Loucy (cell line): ENCODE measurements around the gene ARID1B.

Experiments used
- H2AFZ ChIP-seq: fragments of 200-600 bp; sonication (generic); 2 replicates; pipeline ENCODE4 v1.6.0; 2016; ENCODE audit warnings: antibody characterized with exemption, mild to moderate bottlenecking, low read length, moderate library complexity
- H3F3A ChIP-seq: fragments of 200-600 bp; 2 replicates; pipeline ENCODE4 v1.6.0; 2016; ENCODE audit warnings: antibody characterized with exemption, low read depth, mild to moderate bottlenecking
- H3K27me3 ChIP-seq: fragments of 200-600 bp; sonication (generic); 2 replicates; pipeline ENCODE4 v1.6.1; 2014; ENCODE audit warnings: low read length, mild to moderate bottlenecking; ENCODE audit not compliant: insufficient read depth, poor library complexity, severe bottlenecking
- H3K36me3 ChIP-seq: fragments of 200-600 bp; sonication (generic); 2 replicates; pipeline ENCODE4 v1.6.1; 2016; ENCODE audit warnings: low read length; ENCODE audit not compliant: insufficient read depth
- H3K4me1 ChIP-seq: fragments of 200-600 bp; sonication (generic); 2 replicates; pipeline ENCODE4 v1.5.1; 2014; ENCODE audit warnings: low read length, mild to moderate bottlenecking; ENCODE audit not compliant: insufficient read depth, poor library complexity, severe bottlenecking
- H3K4me2 ChIP-seq: fragments of 200-600 bp; sonication (generic); 2 replicates; pipeline ENCODE4 v1.6.0; 2014; ENCODE audit warnings: antibody characterized with exemption, low read length, low read depth, mild to moderate bottlenecking; ENCODE audit not compliant: poor library complexity, severe bottlenecking
- H3K4me3 ChIP-seq: fragments of 200-600 bp; sonication (generic); 2 replicates; pipeline ENCODE4 v1.5.1; 2014; ENCODE audit warnings: low read length, mild to moderate bottlenecking, mixed read lengths; ENCODE audit not compliant: poor library complexity, severe bottlenecking
- H3K79me2 ChIP-seq: fragments of 200-600 bp; sonication (generic); 2 replicates; pipeline ENCODE4 v1.6.1; 2014; ENCODE audit warnings: low read length; ENCODE audit not compliant: insufficient read depth
- H3K9ac ChIP-seq: fragments of 200-600 bp; sonication (generic); 2 replicates; pipeline ENCODE4 v1.6.0; 2014; ENCODE audit warnings: mild to moderate bottlenecking, low read depth, low read length, moderate library complexity; ENCODE audit not compliant: poor library complexity, severe bottlenecking
- H3K9me2 ChIP-seq: fragments of 200-600 bp; sonication (generic); replicated peaks from 2 replicates; pipeline ENCODE4 v1.6.1; 2016; ENCODE audit warnings: low read depth, low read length, mixed read lengths
- H3K9me3 ChIP-seq: fragments of 200-600 bp; sonication (generic); 2 replicates; pipeline ENCODE4 v1.6.1; 2014; ENCODE audit warnings: mild to moderate bottlenecking, antibody characterized with exemption, low read length, low read depth; ENCODE audit not compliant: insufficient read depth
- H4K20me1 ChIP-seq: fragments of 200-600 bp; sonication (generic); 2 replicates; pipeline ENCODE4 v1.6.0; 2014; ENCODE audit warnings: antibody characterized with exemption, low read length, mild to moderate bottlenecking; ENCODE audit not compliant: insufficient read depth, poor library complexity, severe bottlenecking
- EZH2phosphoT487 ChIP-seq: fragments of 200-600 bp; IDR thresholded peaks from 2 replicates; pipeline ENCODE4 v1.6.1; 2018; ENCODE audit warnings: antibody characterized with exemption, mild to moderate bottlenecking, moderate library complexity, borderline replicate concordance
- TF ChIP-seq, protein P1 (sequence below): fragments of 200-600 bp; sonication (generic); conservative IDR thresholded peaks from 2 replicates; pipeline ENCODE4 v1.5.1; 2014; ENCODE audit warnings: mild to moderate bottlenecking, antibody characterized with exemption, low read length

ARID1B gene

GRCh38 chr6:156790711-156791319 is 13.6 kb downstream of the ARID1B start:
- Histone ChIP-seq H3K79me2 (peaks cover 100% of the 10 kb centered on the region), H4K20me1 (peaks cover 94% of the 10 kb centered on the region), H3K4me3 (peak overlapping the region; percentile 12), H2AFZ (no peak overlapping the region), H3K4me2 (peak overlapping the region; percentile 79), H3F3A (no peaks in the 10 kb centered on the region), H3K9me3 (no peaks in the 10 kb centered on the region), H3K36me3 (peaks cover 6% of the 10 kb centered on the region), H3K27me3 (no peaks in the 10 kb centered on the region), H3K9me2 (no peaks in the 10 kb centered on the region), H3K9ac (no peak overlapping the region), H3K4me1 (peaks cover 74% of the 10 kb centered on the region)
- TF ChIP-seq, protein P1, sequence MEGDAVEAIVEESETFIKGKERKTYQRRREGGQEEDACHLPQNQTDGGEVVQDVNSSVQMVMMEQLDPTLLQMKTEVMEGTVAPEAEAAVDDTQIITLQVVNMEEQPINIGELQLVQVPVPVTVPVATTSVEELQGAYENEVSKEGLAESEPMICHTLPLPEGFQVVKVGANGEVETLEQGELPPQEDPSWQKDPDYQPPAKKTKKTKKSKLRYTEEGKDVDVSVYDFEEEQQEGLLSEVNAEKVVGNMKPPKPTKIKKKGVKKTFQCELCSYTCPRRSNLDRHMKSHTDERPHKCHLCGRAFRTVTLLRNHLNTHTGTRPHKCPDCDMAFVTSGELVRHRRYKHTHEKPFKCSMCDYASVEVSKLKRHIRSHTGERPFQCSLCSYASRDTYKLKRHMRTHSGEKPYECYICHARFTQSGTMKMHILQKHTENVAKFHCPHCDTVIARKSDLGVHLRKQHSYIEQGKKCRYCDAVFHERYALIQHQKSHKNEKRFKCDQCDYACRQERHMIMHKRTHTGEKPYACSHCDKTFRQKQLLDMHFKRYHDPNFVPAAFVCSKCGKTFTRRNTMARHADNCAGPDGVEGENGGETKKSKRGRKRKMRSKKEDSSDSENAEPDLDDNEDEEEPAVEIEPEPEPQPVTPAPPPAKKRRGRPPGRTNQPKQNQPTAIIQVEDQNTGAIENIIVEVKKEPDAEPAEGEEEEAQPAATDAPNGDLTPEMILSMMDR, result no peak
- no peak for TF ChIP-seq EZH2phosphoT487

DNA sequence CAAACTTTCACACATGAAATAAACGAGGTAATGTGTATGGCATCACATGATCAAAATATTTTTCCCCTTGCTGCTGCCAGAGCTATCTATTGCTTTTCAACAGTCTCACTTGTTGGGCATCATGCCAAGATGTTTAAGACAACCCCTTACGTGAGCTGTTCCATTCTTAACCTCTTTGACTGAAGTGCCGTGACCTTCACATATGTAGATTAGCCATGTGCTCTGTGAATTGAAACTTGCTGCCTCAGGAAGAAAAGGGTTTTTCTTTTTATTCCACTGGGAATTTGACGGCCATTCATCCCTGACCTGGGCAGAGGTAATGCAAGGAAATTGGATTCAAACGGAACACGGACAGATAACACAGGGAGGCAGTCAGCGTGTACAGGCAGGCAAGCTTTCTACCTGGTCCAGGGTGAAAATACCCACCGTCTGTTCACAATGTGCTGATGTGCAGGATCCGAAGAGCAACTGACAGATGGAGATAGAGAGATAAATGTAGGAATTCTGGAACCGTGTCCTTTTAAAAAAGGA is 14.2 kb downstream of the ARID1B start:
- peak overlapping the region; percentile 12 for H3K4me3 ChIP-seq
- H3K9ac ChIP-seq, result no peak overlapping the region
- H3K4me2 ChIP-seq, result peak overlapping the region; percentile 79

GRCh38 chr6:156793200-156793599 is 16.0 kb downstream of the ARID1B start:
- H3F3A ChIP-seq, result no peaks in the 10 kb centered on the region
- H3K4me1 ChIP-seq, result peaks cover 54% of the 10 kb centered on the region
- TF ChIP-seq, protein P1, result no peak
- no peak for TF ChIP-seq EZH2phosphoT487
- no peak overlapping the region for H2AFZ ChIP-seq
- no peaks in the 10 kb centered on the region for H3K27me3 ChIP-seq
- H3K9me2 ChIP-seq, result no peaks in the 10 kb centered on the region
- peaks cover 11% of the 10 kb centered on the region; the same call in 1 of the 2 replicates for H3K36me3 ChIP-seq
- H3K79me2 ChIP-seq, result peaks cover 100% of the 10 kb centered on the region
- H3K4me3 ChIP-seq, result no peak overlapping the region
- H4K20me1 ChIP-seq, result peaks cover 94% of the 10 kb centered on the region
- no peaks in the 10 kb centered on the region for H3K9me3 ChIP-seq
- no peak overlapping the region for H3K4me2 ChIP-seq
- H3K9ac ChIP-seq, result no peak overlapping the region

More for the DNA sequence above, 14.2 kb downstream of the ARID1B start:
- H2AFZ ChIP-seq, result no peak overlapping the region
- TF ChIP-seq EZH2phosphoT487, result no peak
- TF ChIP-seq, protein P1, result no peak
- H3K27me3 ChIP-seq, result no peaks in the 10 kb centered on the region
- peaks cover 100% of the 10 kb centered on the region for H3K79me2 ChIP-seq
- H3F3A ChIP-seq, result no peaks in the 10 kb centered on the region
- H3K9me2 ChIP-seq, result no peaks in the 10 kb centered on the region
- H3K36me3 ChIP-seq, result peaks cover 6% of the 10 kb centered on the region; the same call in 1 of the 2 replicates
- no peaks in the 10 kb centered on the region for H3K9me3 ChIP-seq
- H3K4me1 ChIP-seq, result peaks cover 71% of the 10 kb centered on the region
- peaks cover 94% of the 10 kb centered on the region for H4K20me1 ChIP-seq
